ENCODE results near the gene TRIM33.
A peak's percentile ranks its signal among the peaks of the same experiment; 100 is the strongest.

The TRIM33 gene

DNA sequence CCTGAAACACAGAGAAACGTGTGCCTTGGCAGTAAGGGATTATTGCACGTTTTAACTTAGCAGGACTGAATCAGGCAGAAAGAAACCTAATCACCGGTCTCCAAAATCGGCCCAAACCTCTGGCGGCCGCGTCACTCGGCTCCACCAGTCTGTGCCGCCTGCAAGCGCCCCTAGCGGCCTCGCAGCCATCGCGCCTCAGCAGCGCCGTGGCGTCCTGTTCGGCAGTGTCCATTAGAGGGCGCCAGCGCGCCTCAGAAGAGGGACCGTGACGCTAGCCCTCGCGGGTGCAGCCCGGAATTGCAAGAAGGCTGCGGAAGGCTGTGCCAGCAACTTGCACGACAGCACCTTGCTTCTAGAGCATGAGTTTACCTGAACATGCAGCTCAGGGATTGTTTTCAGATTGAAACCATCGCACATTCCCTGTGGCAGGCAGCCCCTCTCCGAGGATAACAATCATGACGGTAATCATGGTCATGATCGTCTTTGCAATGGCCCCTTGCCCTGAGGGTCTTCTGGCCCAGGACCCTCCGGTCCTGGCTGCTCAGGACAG lies 164.4 kb downstream of the TRIM33 start:
- peak; percentile 94 for DNase-seq

DNA sequence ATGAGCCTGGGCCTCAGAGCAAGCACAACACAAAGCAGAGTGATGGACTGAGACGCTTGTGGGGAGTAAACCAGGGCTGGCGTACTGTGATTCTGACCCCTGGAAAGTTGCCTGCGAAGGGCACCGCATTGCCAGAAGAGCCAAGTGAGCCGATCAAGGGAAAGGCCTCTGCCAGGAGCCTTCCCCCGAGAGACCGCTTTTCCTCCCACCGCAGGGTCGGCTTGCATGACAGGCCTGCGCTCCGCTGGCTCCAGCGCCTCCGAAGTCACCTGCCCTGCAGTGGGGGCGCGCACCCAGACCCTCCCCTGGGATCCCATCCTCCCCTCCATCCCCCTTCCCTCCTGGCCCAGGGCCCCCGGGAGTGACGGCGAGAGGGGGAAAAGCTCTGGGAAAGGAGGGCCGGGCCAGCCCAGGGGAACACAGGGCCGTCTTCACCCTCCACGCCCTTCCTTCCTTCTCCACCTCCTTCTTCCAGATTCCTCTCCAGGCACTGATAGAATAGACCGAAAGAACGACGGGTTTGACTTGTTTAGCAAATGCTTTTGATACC lies 165.0 kb downstream of the TRIM33 start:
- no peak for DNase-seq

DNA sequence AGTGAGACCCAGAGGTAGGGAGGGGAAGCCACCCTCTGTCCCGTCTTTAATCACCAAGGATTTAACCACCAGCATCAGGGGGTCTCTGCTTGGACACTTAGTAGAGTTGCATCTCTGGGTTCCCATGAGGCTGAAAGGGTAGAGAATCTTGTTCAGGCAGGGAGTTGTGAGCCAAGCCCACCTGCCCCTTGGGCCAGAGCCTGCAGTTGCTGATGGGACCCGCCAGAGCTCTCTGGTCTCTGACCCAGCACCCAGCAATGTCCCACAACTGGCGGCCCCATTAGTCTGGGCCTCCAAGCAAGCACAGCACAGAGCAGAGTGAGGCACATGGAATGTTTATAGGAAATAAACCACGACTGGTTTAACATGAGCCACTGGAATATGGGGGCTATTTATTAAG lies 166.3 kb downstream of the TRIM33 start:
- no peak for DNase-seq
